IMR-90 (cell line): ENCODE results near the gene RCOR3. TPM values are rescaled to one million over a fixed set of nuclear protein-coding genes. Genes with fewer than 3 reads are reported as not detected.

Experiments
- ATAC-seq: fragments of 200-7000 bp; cut with Tn5 transposase; 2 replicates; pipeline ENCODE4 v1.9.1; 2020; ENCODE audit warnings: low read depth, mild to moderate bottlenecking, moderate library complexity
- BruUV-seq: library from RNA; stranded (reverse); fragments of 400-500 nt; replicated peaks from 2 replicates; lab custom pipeline; 2021; lab: Mats Ljungman, UMichigan
- CTCF ChIA-PET: fragments of 300-600 bp; formaldehyde crosslinking; extraction: SDS; loops from one replicate; lab custom pipeline; 2021; ENCODE audit warnings: antibody characterized with exemption; lab: Yijun Ruan, JAX
- POLR2A ChIA-PET: fragments of 300-600 bp; sonication (Branson Sonifier 250); formaldehyde crosslinking; loops from one replicate; lab custom pipeline; 2022; ENCODE audit warnings: antibody characterized with exemption; ENCODE audit not compliant: unreplicated experiment; lab: Charles Lee
- DNase-seq: peaks from one replicate; pipeline ENCODE4 v3.0.0; 2013
- H2AFZ ChIP-seq: replicated peaks from 2 replicates; pipeline ENCODE3; 2013; ENCODE audit warnings: low read length, mild to moderate bottlenecking; ENCODE audit not compliant: poor library complexity
- H2AK5ac ChIP-seq: 2 replicates; pipeline ENCODE4 v1.6.1; 2013; ENCODE audit warnings: low read depth, low read length, inconsistent platforms
- H2AK9ac ChIP-seq: replicated peaks from 2 replicates; pipeline ENCODE3; 2013; ENCODE audit warnings: mild to moderate bottlenecking, low read depth, low read length, moderate library complexity; ENCODE audit not compliant: poor library complexity
- H2BK120ac ChIP-seq: 2 replicates; pipeline ENCODE4 v1.6.1; 2013; ENCODE audit warnings: low read depth, low read length, inconsistent platforms
- H2BK15ac ChIP-seq: 3 replicates; pipeline ENCODE4 v1.6.1; 2013; ENCODE audit warnings: low read depth, low read length, inconsistent platforms
- H2BK20ac ChIP-seq: 2 replicates; pipeline ENCODE4 v1.6.1; 2013; ENCODE audit warnings: low read depth, mild to moderate bottlenecking, inconsistent platforms, low read length, moderate library complexity
- H2BK5ac ChIP-seq: 2 replicates; pipeline ENCODE4 v1.6.1; 2013; ENCODE audit warnings: mild to moderate bottlenecking, low read depth, low read length, inconsistent platforms; ENCODE audit not compliant: poor library complexity, severe bottlenecking
- H3K14ac ChIP-seq: replicated peaks from 2 replicates; pipeline ENCODE4 v1.6.1; 2013; ENCODE audit warnings: low read depth, low read length, inconsistent platforms
- H3K18ac ChIP-seq: 2 replicates; pipeline ENCODE4 v1.6.1; 2013; ENCODE audit warnings: low read depth, low read length, control low read depth
- H3K23ac ChIP-seq: 2 replicates; pipeline ENCODE4 v1.6.1; 2013; ENCODE audit warnings: low read depth, low read length, inconsistent platforms
- H3K27ac ChIP-seq: 2 replicates; pipeline ENCODE4 v1.5.1; 2013; ENCODE audit warnings: mild to moderate bottlenecking, control low read depth, low read length; ENCODE audit not compliant: insufficient read depth
- H3K27me3 ChIP-seq: 2 replicates; pipeline ENCODE4 v1.6.1; 2013; ENCODE audit warnings: low read length; ENCODE audit not compliant: control insufficient read depth, insufficient read depth
- H3K36me3 ChIP-seq: 2 replicates; pipeline ENCODE4 v1.6.1; 2013; ENCODE audit warnings: low read length, mixed read lengths; ENCODE audit not compliant: control insufficient read depth, insufficient read depth
- H3K4ac ChIP-seq: 2 replicates; pipeline ENCODE4 v1.6.1; 2013; ENCODE audit warnings: low read depth, low read length, inconsistent platforms
- H3K4me1 ChIP-seq: 2 replicates; pipeline ENCODE4 v1.6.1; 2013; ENCODE audit warnings: low read length, mixed read lengths; ENCODE audit not compliant: control insufficient read depth, insufficient read depth
- H3K4me2 ChIP-seq: 2 replicates; pipeline ENCODE4 v1.6.1; 2013; ENCODE audit warnings: low read depth, mild to moderate bottlenecking, control low read depth, low read length, moderate library complexity
- H3K4me3 ChIP-seq: 2 replicates; pipeline ENCODE4 v1.5.1; 2013; ENCODE audit warnings: low read depth, mild to moderate bottlenecking, control low read depth, low read length, moderate library complexity; ENCODE audit not compliant: insufficient read depth
- H3K56ac ChIP-seq: 2 replicates; pipeline ENCODE4 v1.6.1; 2013; ENCODE audit warnings: low read length, inconsistent platforms; ENCODE audit not compliant: insufficient read depth; ENCODE audit errors: extremely low read depth
- H3K79me1 ChIP-seq, 2 experiments: 2 replicates each; pipeline ENCODE4 v1.6.1; 2013; ENCODE audit warnings: low read length in 2 of 2, inconsistent platforms in 1 of 2, low read depth in 1 of 2
- H3K9ac ChIP-seq: 2 replicates; pipeline ENCODE4 v1.6.1; 2013; ENCODE audit warnings: low read depth, low read length, control low read depth
- H3K9me1 ChIP-seq: 2 replicates; pipeline ENCODE4 v1.6.1; 2013; ENCODE audit warnings: low read length, inconsistent platforms; ENCODE audit not compliant: insufficient read depth
- H3K9me3 ChIP-seq: 2 replicates; pipeline ENCODE4 v1.6.1; 2013; ENCODE audit warnings: low read length; ENCODE audit not compliant: control insufficient read depth, insufficient read depth
- H4K20me1 ChIP-seq: 2 replicates; pipeline ENCODE4 v1.6.1; 2013; ENCODE audit warnings: low read length, inconsistent platforms; ENCODE audit not compliant: insufficient read depth
- H4K5ac ChIP-seq: 2 replicates; pipeline ENCODE4 v1.6.1; 2013; ENCODE audit warnings: mild to moderate bottlenecking, low read depth, low read length, control low read depth
- H4K8ac ChIP-seq, 2 experiments: 2 replicates each; pipeline ENCODE4 v1.6.1; 2013; ENCODE audit warnings: low read depth in 2 of 2, low read length in 2 of 2, control low read depth in 1 of 2, inconsistent platforms in 1 of 2
- H4K91ac ChIP-seq: 2 replicates; pipeline ENCODE4 v1.6.1; 2013; ENCODE audit warnings: low read depth, low read length, inconsistent platforms; ENCODE audit not compliant: insufficient read depth
- MAZ ChIP-seq: IDR thresholded peaks from 2 replicates; pipeline ENCODE4 v1.6.1; 2012; ENCODE audit warnings: low read depth, mild to moderate bottlenecking, low read length, improper control_type of control experiment, moderate library complexity, borderline replicate concordance
- RAD21 ChIP-seq: IDR thresholded peaks from 2 replicates; pipeline ENCODE4 v1.6.1; 2012; ENCODE audit warnings: low read length, improper control_type of control experiment
- WGBS, 2 experiments: methylation state at CpG; one replicate each; pipeline versions ENCODE4 v1.1.5 to v1.1.7; 2013; ENCODE audit warnings: missing lambda C conversion rate in 2 of 2; ENCODE audit not compliant: insufficient read length in 1 of 2; ENCODE audit errors: extremely low coverage in 2 of 2; 5-methylcytosine and 5-hydroxymethylcytosine counted together
- dilution Hi-C: fragments of 300-500 bp; cut with HindIII; formaldehyde crosslinking; loops from one replicate; pipeline ENCODE4 v1.14.3; 2018; ENCODE audit warnings: low sequenced_read_pairs; ENCODE audit not compliant: unreplicated experiment
- in situ Hi-C: fragments of 300-500 bp; cut with MboI; formaldehyde crosslinking; loops from 3 replicates; pipeline ENCODE4 v1.14.3; 2019; ENCODE audit warnings: low sequenced_read_pairs, inconsistent platforms, mixed read lengths
- intact Hi-C: fragments of 100-400 bp; cut with micrococcal nuclease; formaldehyde crosslinking; loops from 2 replicates; pipeline ENCODE4 v1.10.0; 2022
- polyA plus RNA-seq, 3 experiments: library from polyadenylated mRNA; depleted of rRNA; stranded (reverse); fragments of >200 nt; gene quantifications; 2 replicates each; pipeline ENCODE4 v1.2.3, GENCODE V29; 2012; ENCODE audit warnings: low replicate concordance in 1 of 3
- total RNA-seq: library from RNA; depleted of rRNA; stranded (reverse); fragments of >200 nt; gene quantifications from 2 replicates; pipeline ENCODE4 v1.2.3, GENCODE V29; 2012
- TF ChIP-seq, protein P1 (sequence below): fragments of 150-350 bp; IDR thresholded peaks from 2 replicates; pipeline ENCODE4 v1.6.1; 2017; ENCODE audit warnings: mild to moderate bottlenecking, antibody characterized with exemption, low read length, low read depth

Gene RCOR3
- total and polyA plus RNA-seq, 2 of the 4 experiments (the other 2 are of a cell fraction), result 8.1 to 16.4 TPM

DNA sequence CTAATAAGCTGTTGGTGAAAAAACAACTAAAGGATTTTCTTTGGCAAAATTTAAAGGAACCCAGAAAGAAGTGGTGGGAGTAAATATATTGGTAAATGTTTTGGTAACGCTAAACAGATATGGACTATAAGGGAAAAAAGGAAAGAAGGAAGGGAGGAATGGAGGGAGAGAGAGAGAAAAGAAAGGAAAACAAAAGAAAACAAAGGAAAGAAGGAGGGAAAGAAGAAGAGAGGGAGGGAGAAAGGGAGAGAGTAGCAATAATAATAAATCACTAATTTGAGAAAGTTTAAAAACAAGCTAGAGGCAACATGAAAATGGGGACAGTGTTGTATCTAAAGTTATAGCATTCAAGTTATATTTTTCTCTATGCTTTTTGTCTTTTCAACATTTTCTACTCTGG is 43.6 kb upstream of the RCOR3 start:
- no peak overlapping the region for H3K9ac ChIP-seq
- no peak for DNase-seq
- no peak overlapping the region for H4K8ac ChIP-seq
- no peaks in the 10 kb centered on the region for H3K9me3 ChIP-seq
- H4K20me1 ChIP-seq, result no peaks in the 10 kb centered on the region
- no peaks in the 10 kb centered on the region for H3K9me1 ChIP-seq
- H3K4me2 ChIP-seq, result no peak overlapping the region
- H4K5ac ChIP-seq, result no peak overlapping the region
- ChIA-PET POLR2A (no interaction called here), CTCF (interaction anchor here (0.7 kb wide), 1 partner anchor 21 kb away, joined by 3 read pairs; no protein-coding TSS in a partner anchor)
- H3K36me3 ChIP-seq, result no peaks in the 10 kb centered on the region
- H2BK120ac ChIP-seq, result no peak overlapping the region
- no CpG with 5 or more reads among the region's 1 CpG for WGBS, 2 experiments
- no peak overlapping the region for H2AK9ac ChIP-seq
- no peak overlapping the region for H3K56ac ChIP-seq
- H3K14ac ChIP-seq, result no peak overlapping the region
- no peaks in the 10 kb centered on the region for H3K79me1 ChIP-seq
- intact Hi-C loops (no loop called here), dilution Hi-C loops (no loop called here), in situ Hi-C loops (no loop called here)
- H3K4me3 ChIP-seq, result no peak overlapping the region
- ATAC-seq, result no peak
- no peak overlapping the region for H3K27ac ChIP-seq
- no peak overlapping the region for H3K18ac ChIP-seq
- H2BK15ac ChIP-seq, result no peak overlapping the region
- TF ChIP-seq RAD21 (no peak), MAZ (no peak)
- TF ChIP-seq, protein P1, sequence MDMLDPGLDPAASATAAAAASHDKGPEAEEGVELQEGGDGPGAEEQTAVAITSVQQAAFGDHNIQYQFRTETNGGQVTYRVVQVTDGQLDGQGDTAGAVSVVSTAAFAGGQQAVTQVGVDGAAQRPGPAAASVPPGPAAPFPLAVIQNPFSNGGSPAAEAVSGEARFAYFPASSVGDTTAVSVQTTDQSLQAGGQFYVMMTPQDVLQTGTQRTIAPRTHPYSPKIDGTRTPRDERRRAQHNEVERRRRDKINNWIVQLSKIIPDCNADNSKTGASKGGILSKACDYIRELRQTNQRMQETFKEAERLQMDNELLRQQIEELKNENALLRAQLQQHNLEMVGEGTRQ, result no peak
- no peak overlapping the region for H2BK5ac ChIP-seq
- no peak overlapping the region for H2BK20ac ChIP-seq
- H3K27me3 ChIP-seq, result no peaks in the 10 kb centered on the region
- H4K91ac ChIP-seq, result no peak overlapping the region
- no peak overlapping the region for H3K4ac ChIP-seq
- H3K23ac ChIP-seq, result no peak overlapping the region
- no TSS peak for BruUV-seq
- no peaks in the 10 kb centered on the region for H3K4me1 ChIP-seq
- H2AFZ ChIP-seq, result no peak overlapping the region
- no peak overlapping the region for H2AK5ac ChIP-seq
